ENCODE data around the gene TUBGCP5. TPM values are rescaled to one million over a fixed set of nuclear protein-coding genes. Genes with fewer than 3 reads are reported as not detected.

The TUBGCP5 gene
- total RNA-seq, 1 donor from 2014 or later, result 7.0 TPM

GRCh38 chr15:22974745-22975144, 64.6 kb downstream of the TUBGCP5 start:
- DNase-seq, result no peak

- no peak for DNase-seq
Observed at GRCh38 chr15:22973987-22974386, 65.4 kb downstream of the TUBGCP5 start.

GRCh38 chr15:22973286-22973685, 66.1 kb downstream of the TUBGCP5 start:
- DNase-seq, result no peak

- DNase-seq, result no peak
Observed at GRCh38 chr15:22969489-22969888, 69.9 kb downstream of the TUBGCP5 start.

GRCh38 chr15:22968366-22968765, 71.0 kb downstream of the TUBGCP5 start:
- DNase-seq, result peak; percentile 86

GRCh38 chr15:22967084-22967770, 72.1 kb downstream of the TUBGCP5 start:
- no peak for DNase-seq

- DNase-seq, result no peak
Observed at GRCh38 chr15:22966321-22967083, 72.9 kb downstream of the TUBGCP5 start.

- no peak for DNase-seq
Observed at GRCh38 chr15:22963641-22964040, 75.7 kb downstream of the TUBGCP5 start.

- DNase-seq, result no peak
Observed at GRCh38 chr15:22962611-22963010, 76.8 kb downstream of the TUBGCP5 start.

GRCh38 chr15:22961762-22962161, 77.6 kb downstream of the TUBGCP5 start:
- DNase-seq, result peak; percentile 66

GRCh38 chr15:22960556-22960955, 78.8 kb downstream of the TUBGCP5 start:
- no peak for DNase-seq

GRCh38 chr15:22960126-22960525, 79.2 kb downstream of the TUBGCP5 start:
- no peak for DNase-seq

GRCh38 chr15:22959321-22960101, 79.9 kb downstream of the TUBGCP5 start:
- DNase-seq, result no peak

- DNase-seq, result no peak
Observed at GRCh38 chr15:22958487-22959280, 80.7 kb downstream of the TUBGCP5 start.

- DNase-seq, result no peak
Observed at GRCh38 chr15:22956978-22957260, 82.5 kb downstream of the TUBGCP5 start.

- DNase-seq, result peak; percentile 66
Observed at GRCh38 chr15:22956257-22956977, 83.0 kb downstream of the TUBGCP5 start.

- DNase-seq, result no peak
Observed at GRCh38 chr15:22955544-22956119, 83.7 kb downstream of the TUBGCP5 start.

- no peak for DNase-seq
Observed at GRCh38 chr15:22954798-22955543, 84.4 kb downstream of the TUBGCP5 start.

- no peak for DNase-seq
Observed at GRCh38 chr15:22954326-22954725, 85.0 kb downstream of the TUBGCP5 start.

GRCh38 chr15:22952796-22953579, 86.4 kb downstream of the TUBGCP5 start:
- DNase-seq, result no peak

Measured in dermis blood vessel endothelial cell (primary cell).